CD8-positive, alpha-beta memory T cell (primary cell): ENCODE data around the gene SMIM31. TPM values are rescaled to one million over a fixed set of nuclear protein-coding genes. Genes with fewer than 3 reads are reported as not detected.

Experiments used
- CTCF ChIA-PET: fragments of 350-600 bp; sonication (Branson Sonifier 250); formaldehyde crosslinking; loops from one replicate; lab custom pipeline; 2021; ENCODE audit warnings: antibody characterized with exemption; lab: Charles Lee
- POLR2A ChIA-PET: fragments of 350-600 bp; sonication (Branson Sonifier 250); formaldehyde crosslinking; loops from one replicate; lab custom pipeline; 2021; ENCODE audit warnings: antibody characterized with exemption; lab: Charles Lee
- DNase-seq, 5 donors: peaks; one replicate each; pipeline versions ENCODE4 v3.0.0 to v3.0.0-alpha.2; 2020 to 2022; ENCODE audit warnings: mixed read lengths in 1 of 5
- H3K27ac ChIP-seq: one replicate; pipeline ENCODE4 v1.7.0; 2013; ENCODE audit warnings: low read depth, mild to moderate bottlenecking, low read length, moderate library complexity
- H3K27me3 ChIP-seq: 2 replicates; pipeline ENCODE4 v1.7.0; 2013; ENCODE audit warnings: low read length, mild to moderate bottlenecking; ENCODE audit not compliant: insufficient read depth, poor library complexity, severe bottlenecking
- H3K36me3 ChIP-seq: 2 replicates; pipeline ENCODE4 v1.7.0; 2013; ENCODE audit warnings: mild to moderate bottlenecking, low read length, moderate library complexity; ENCODE audit not compliant: insufficient read depth
- H3K4me1 ChIP-seq: 2 replicates; pipeline ENCODE4 v1.7.0; 2013; ENCODE audit warnings: mild to moderate bottlenecking, low read length, moderate library complexity; ENCODE audit not compliant: insufficient read depth
- H3K4me3 ChIP-seq: 2 replicates; pipeline ENCODE4 v1.7.0; 2013; ENCODE audit warnings: mild to moderate bottlenecking, low read length
- H3K9me3 ChIP-seq: 2 replicates; pipeline ENCODE4 v1.7.0; 2013; ENCODE audit warnings: mild to moderate bottlenecking, low read length
- H3K27ac Mint-ChIP-seq, 8 donors: one replicate each; pipeline ENCODE4 v1.8.0; 2020 to 2021; ENCODE audit warnings: mixed read lengths in 8 of 8, mild to moderate bottlenecking in 6 of 8, inconsistent platforms in 3 of 8, moderate library complexity in 3 of 8
- H3K27me3 Mint-ChIP-seq, 2 donors: one replicate each; pipeline ENCODE4 v1.8.0; 2020 to 2021; ENCODE audit warnings: mixed read lengths in 2 of 2, mild to moderate bottlenecking in 1 of 2, moderate library complexity in 1 of 2
- H3K36me3 Mint-ChIP-seq, 3 donors: one replicate each; pipeline ENCODE4 v1.8.0; 2020 to 2021; ENCODE audit warnings: mixed read lengths in 3 of 3, inconsistent platforms in 1 of 3, mild to moderate bottlenecking in 1 of 3
- H3K4me1 Mint-ChIP-seq, 3 donors: one replicate each; pipeline ENCODE4 v1.8.0; 2020 to 2021; ENCODE audit warnings: mixed read lengths in 3 of 3, inconsistent platforms in 1 of 3, mild to moderate bottlenecking in 1 of 3
- H3K4me3 Mint-ChIP-seq, 7 donors: one replicate each; pipeline ENCODE4 v1.8.0; 2020 to 2021; ENCODE audit warnings: mixed read lengths in 7 of 7, mild to moderate bottlenecking in 6 of 7, moderate library complexity in 4 of 7, inconsistent platforms in 2 of 7
- H3K9me3 Mint-ChIP-seq, 5 donors: one replicate each; pipeline ENCODE4 v1.8.0; 2020 to 2022; ENCODE audit warnings: mixed read lengths in 5 of 5, mild to moderate bottlenecking in 3 of 5, moderate library complexity in 2 of 5, inconsistent platforms in 1 of 5
- polyA plus RNA-seq: library from polyadenylated mRNA; unstranded; fragments of 300-500 nt; fragmentation: Illumina TruSeq; gene quantifications from one replicate; pipeline ENCODE4 v1.2.3, GENCODE V29; 2021
- total RNA-seq, 2 experiments: library from RNA; stranded (reverse); gene quantifications; one replicate each; pipeline ENCODE4 v1.2.3, GENCODE V29; 2021

Gene SMIM31
- total RNA-seq: not detected
- not detected for polyA plus RNA-seq

GRCh38 chr4:164753873-164754488 lies at the start of gene SMIM31:
Gene SMIM31, plus strand, starts transcription at chr4:164754131. Its CDS starts 16,313 bp downstream, at chr4:164770444.
- Mint-ChIP-seq H3K9me3 (peaks cover 0 to 16% (median 6%) of the 10 kb centered on the region in 5 donors), H3K27me3 (peaks cover 2 to 4% of the 10 kb centered on the region in 2 donors), H3K4me3 (no peak within 1 kb of the TSS), H3K27ac (no peak within 1 kb of the TSS), H3K4me1 (no peaks in the 10 kb centered on the region), H3K36me3 (no peaks in the 10 kb centered on the region)
- Histone ChIP-seq H3K27ac (no peak within 1 kb of the TSS), H3K4me1 (no peaks in the 10 kb centered on the region), H3K4me3 (no peak within 1 kb of the TSS), H3K9me3 (no peaks in the 10 kb centered on the region), H3K27me3 (no peaks in the 10 kb centered on the region), H3K36me3 (no peaks in the 10 kb centered on the region)
- POLR2A ChIA-PET: no interaction called here
- DNase-seq: no peak
- CTCF ChIA-PET: no interaction called here

GRCh38 chr4:164706675-164707074 lies 47.3 kb upstream of the SMIM31 start:
- ChIA-PET POLR2A (no interaction called here), CTCF (no interaction called here)
- no peaks in the 10 kb centered on the region for H3K36me3 ChIP-seq
- no peak overlapping the region for H3K27ac Mint-ChIP-seq
- no peak overlapping the region for H3K4me3 Mint-ChIP-seq
- DNase-seq: no peak
- H3K4me3 ChIP-seq: no peak overlapping the region
- H3K9me3 ChIP-seq: no peaks in the 10 kb centered on the region
- peaks cover 0 to 3% (median 0%) of the 10 kb centered on the region in 5 donors for H3K9me3 Mint-ChIP-seq
- H3K36me3 Mint-ChIP-seq: no peaks in the 10 kb centered on the region
- H3K27me3 ChIP-seq: no peaks in the 10 kb centered on the region
- H3K4me1 ChIP-seq: no peaks in the 10 kb centered on the region
- H3K4me1 Mint-ChIP-seq: no peaks in the 10 kb centered on the region
- H3K27me3 Mint-ChIP-seq: no peaks in the 10 kb centered on the region
- H3K27ac ChIP-seq: no peak overlapping the region

- no peaks in the 10 kb centered on the region for H3K4me1 Mint-ChIP-seq
- H3K27ac Mint-ChIP-seq: no peak overlapping the region
- H3K27ac ChIP-seq: no peak overlapping the region
Observed at GRCh38 chr4:164716901-164717300, 37.0 kb upstream of the SMIM31 start.

GRCh38 chr4:164718827-164719226 lies 35.1 kb upstream of the SMIM31 start:
- no peaks in the 10 kb centered on the region for H3K4me1 Mint-ChIP-seq
- H3K27me3 Mint-ChIP-seq: peaks cover 0 to 5% of the 10 kb centered on the region in 2 donors
- DNase-seq: no peak
- POLR2A ChIA-PET: no interaction called here
- Histone ChIP-seq H3K4me3 (no peak overlapping the region), H3K4me1 (no peaks in the 10 kb centered on the region), H3K27me3 (peaks cover 5% of the 10 kb centered on the region), H3K9me3 (no peaks in the 10 kb centered on the region), H3K36me3 (no peaks in the 10 kb centered on the region), H3K27ac (no peak overlapping the region)
- H3K27ac Mint-ChIP-seq: no peak overlapping the region
- H3K4me3 Mint-ChIP-seq: no peak overlapping the region
- H3K9me3 Mint-ChIP-seq: peaks cover 0 to 1% (median 0%) of the 10 kb centered on the region in 5 donors
- no peaks in the 10 kb centered on the region for H3K36me3 Mint-ChIP-seq
- CTCF ChIA-PET: interaction anchor here (2.8 kb wide), 1 partner anchor 13 kb away, joined by 8 read pairs; no protein-coding TSS in a partner anchor

More at GRCh38 chr4:164716901-164717300, 37.0 kb upstream of the SMIM31 start:
- Mint-ChIP-seq H3K27me3 (peaks cover 0 to 4% of the 10 kb centered on the region in 2 donors), H3K4me3 (no peak overlapping the region), H3K9me3 (no peaks in the 10 kb centered on the region), H3K36me3 (no peaks in the 10 kb centered on the region)
- Histone ChIP-seq H3K36me3 (no peaks in the 10 kb centered on the region), H3K27me3 (peaks cover 5% of the 10 kb centered on the region), H3K9me3 (no peaks in the 10 kb centered on the region), H3K4me1 (no peaks in the 10 kb centered on the region), H3K4me3 (no peak overlapping the region)
- ChIA-PET CTCF (interaction anchor here (2.8 kb wide), 1 partner anchor 15 kb away, joined by 8 read pairs; no protein-coding TSS in a partner anchor), POLR2A (no interaction called here)
- DNase-seq: no peak

GRCh38 chr4:164725066-164725465 lies 28.9 kb upstream of the SMIM31 start:
- H3K4me1 ChIP-seq: peaks cover 3% of the 10 kb centered on the region
- H3K4me1 Mint-ChIP-seq: peaks cover 0 to 8% (median 0%) of the 10 kb centered on the region in 3 donors
- DNase-seq: no peak
- no peaks in the 10 kb centered on the region for H3K9me3 ChIP-seq
- H3K27me3 Mint-ChIP-seq: peaks cover 1 to 5% of the 10 kb centered on the region in 2 donors
- H3K36me3 ChIP-seq: no peaks in the 10 kb centered on the region
- ChIA-PET POLR2A (no interaction called here), CTCF (no interaction called here)
- H3K27me3 ChIP-seq: peaks cover 5% of the 10 kb centered on the region
- no peak overlapping the region for H3K4me3 ChIP-seq
- peaks cover 0 to 1% (median 0%) of the 10 kb centered on the region in 5 donors for H3K9me3 Mint-ChIP-seq
- no peak overlapping the region for H3K27ac Mint-ChIP-seq
- no peak overlapping the region for H3K4me3 Mint-ChIP-seq
- no peaks in the 10 kb centered on the region for H3K36me3 Mint-ChIP-seq
- H3K27ac ChIP-seq: no peak overlapping the region

GRCh38 chr4:164730705-164731393 lies 23.1 kb upstream of the SMIM31 start:
- no peaks in the 10 kb centered on the region for H3K27me3 ChIP-seq
- H3K4me3 Mint-ChIP-seq: no peak overlapping the region
- peaks cover 0 to 5% of the 10 kb centered on the region in 2 donors for H3K27me3 Mint-ChIP-seq
- no peaks in the 10 kb centered on the region for H3K36me3 ChIP-seq
- no peaks in the 10 kb centered on the region for H3K9me3 Mint-ChIP-seq
- H3K27ac ChIP-seq: no peak overlapping the region
- no peaks in the 10 kb centered on the region for H3K4me1 ChIP-seq
- no peaks in the 10 kb centered on the region for H3K36me3 Mint-ChIP-seq
- no peak for DNase-seq
- H3K27ac Mint-ChIP-seq: no peak overlapping the region
- ChIA-PET POLR2A (no interaction called here), CTCF (interaction anchor here (1.5 to 2.4 kb wide), 4 partner anchors 8 to 1180 kb away, joined by 6 to 15 read pairs (median 8); no protein-coding TSS in a partner anchor)
- no peaks in the 10 kb centered on the region for H3K9me3 ChIP-seq
- no peak overlapping the region for H3K4me3 ChIP-seq
- peaks cover 0 to 6% (median 0%) of the 10 kb centered on the region in 3 donors for H3K4me1 Mint-ChIP-seq

GRCh38 chr4:164731827-164732474 lies 22.0 kb upstream of the SMIM31 start:
- Mint-ChIP-seq H3K27me3 (peaks cover 0 to 5% of the 10 kb centered on the region in 2 donors), H3K27ac (no peak overlapping the region), H3K9me3 (no peaks in the 10 kb centered on the region), H3K36me3 (no peaks in the 10 kb centered on the region), H3K4me1 (peaks cover 0 to 6% (median 0%) of the 10 kb centered on the region in 3 donors), H3K4me3 (no peak overlapping the region)
- no peak overlapping the region for H3K4me3 ChIP-seq
- no peak overlapping the region for H3K27ac ChIP-seq
- CTCF ChIA-PET: interaction anchor here (0.8 to 2.4 kb wide), 7 partner anchors 10 to 1182 kb away, joined by 3 to 15 read pairs (median 6); no protein-coding TSS in a partner anchor
- H3K27me3 ChIP-seq: no peaks in the 10 kb centered on the region
- peak; percentile 4 to 44 (median 23) for DNase-seq
- H3K36me3 ChIP-seq: no peaks in the 10 kb centered on the region
- no peaks in the 10 kb centered on the region for H3K9me3 ChIP-seq
- no peaks in the 10 kb centered on the region for H3K4me1 ChIP-seq
- POLR2A ChIA-PET: no interaction called here
